Calu3 (cell line): ENCODE results near the gene PLEKHA7. TPM values are rescaled to one million over a fixed set of nuclear protein-coding genes. Genes with fewer than 3 reads are reported as not detected.

Experiments
- BruUV-seq: library from RNA; stranded (reverse); fragments of 400-500 nt; replicated peaks from 2 replicates; lab custom pipeline; 2021; lab: Mats Ljungman, UMichigan
- CTCF ChIA-PET: fragments of 300-600 bp; sonication (Branson Sonifier 250); formaldehyde crosslinking; loops from one replicate; lab custom pipeline; 2022; ENCODE audit warnings: antibody characterized with exemption; lab: Charles Lee
- DNase-seq: peaks from one replicate; pipeline ENCODE4 v3.0.0; 2022
- H3K27ac Mint-ChIP-seq: one replicate; pipeline ENCODE4 v1.8.0; 2022; ENCODE audit warnings: mixed read lengths; ENCODE audit not compliant: unreplicated experiment
- H3K27me3 Mint-ChIP-seq: one replicate; pipeline ENCODE4 v1.8.0; 2022; ENCODE audit warnings: mixed read lengths; ENCODE audit not compliant: unreplicated experiment
- H3K36me3 Mint-ChIP-seq: one replicate; pipeline ENCODE4 v1.8.0; 2022; ENCODE audit warnings: mild to moderate bottlenecking, moderate library complexity, mixed read lengths; ENCODE audit not compliant: insufficient read depth, unreplicated experiment
- H3K4me1 Mint-ChIP-seq: one replicate; pipeline ENCODE4 v1.8.0; 2022; ENCODE audit warnings: mild to moderate bottlenecking, low read depth, mixed read lengths; ENCODE audit not compliant: unreplicated experiment
- H3K4me3 Mint-ChIP-seq: one replicate; pipeline ENCODE4 v1.8.0; 2022; ENCODE audit warnings: mild to moderate bottlenecking, low read depth, moderate library complexity, mixed read lengths; ENCODE audit not compliant: unreplicated experiment
- H3K9me3 Mint-ChIP-seq: one replicate; pipeline ENCODE4 v1.8.0; 2022; ENCODE audit warnings: low read depth, mixed read lengths; ENCODE audit not compliant: unreplicated experiment
- CTCF ChIP-seq: fragments of 200-600 bp; IDR thresholded peaks from one replicate; pipeline ENCODE4 v1.8.0; 2022; ENCODE audit warnings: antibody characterized with exemption; ENCODE audit not compliant: unreplicated experiment
- intact Hi-C: fragments of 100-400 bp; cut with micrococcal nuclease; formaldehyde crosslinking; loops from one replicate; pipeline ENCODE4 v1.10.0; 2022; ENCODE audit not compliant: unreplicated experiment
- total RNA-seq: library from RNA; stranded (reverse); gene quantifications from 2 replicates; pipeline ENCODE4 v1.2.3, GENCODE V29; 2022

The PLEKHA7 gene
- total RNA-seq, 1 experiment from 2014 or later: 138 TPM

GRCh38 chr11:16841481-16841880 lies 172.7 kb downstream of the PLEKHA7 start:
- Mint-ChIP-seq H3K27me3 (no peaks in the 10 kb centered on the region), H3K9me3 (no peaks in the 10 kb centered on the region), H3K4me3 (no peak overlapping the region), H3K27ac (no peak overlapping the region), H3K4me1 (peaks cover 5% of the 10 kb centered on the region), H3K36me3 (peaks cover 45% of the 10 kb centered on the region)
- no peak for TF ChIP-seq CTCF
- no TSS peak for BruUV-seq
- intact Hi-C loops: no loop called here
- CTCF ChIA-PET: no interaction called here
- DNase-seq: no peak

GRCh38 chr11:16840951-16841350 lies 173.3 kb downstream of the PLEKHA7 start:
- no peak overlapping the region for H3K4me3 Mint-ChIP-seq
- CTCF ChIA-PET: no interaction called here
- H3K27ac Mint-ChIP-seq: no peak overlapping the region
- H3K4me1 Mint-ChIP-seq: peaks cover 4% of the 10 kb centered on the region
- H3K27me3 Mint-ChIP-seq: no peaks in the 10 kb centered on the region
- BruUV-seq: no TSS peak
- DNase-seq: no peak
- TF ChIP-seq CTCF: no peak
- intact Hi-C loops: no loop called here
- H3K9me3 Mint-ChIP-seq: no peaks in the 10 kb centered on the region
- peaks cover 43% of the 10 kb centered on the region for H3K36me3 Mint-ChIP-seq

GRCh38 chr11:16839821-16840220 lies 174.4 kb downstream of the PLEKHA7 start:
- intact Hi-C loops: no loop called here
- no peaks in the 10 kb centered on the region for H3K9me3 Mint-ChIP-seq
- H3K36me3 Mint-ChIP-seq: peaks cover 37% of the 10 kb centered on the region
- CTCF ChIA-PET: no interaction called here
- BruUV-seq: no TSS peak
- DNase-seq: no peak
- no peaks in the 10 kb centered on the region for H3K27me3 Mint-ChIP-seq
- H3K27ac Mint-ChIP-seq: no peak overlapping the region
- no peak overlapping the region for H3K4me3 Mint-ChIP-seq
- no peak for TF ChIP-seq CTCF
- no peaks in the 10 kb centered on the region for H3K4me1 Mint-ChIP-seq

GRCh38 chr11:16834384-16834783 lies 179.8 kb downstream of the PLEKHA7 start:
- Mint-ChIP-seq H3K27me3 (no peaks in the 10 kb centered on the region), H3K27ac (no peak overlapping the region), H3K4me1 (peaks cover 28% of the 10 kb centered on the region), H3K9me3 (no peaks in the 10 kb centered on the region), H3K36me3 (peaks cover 50% of the 10 kb centered on the region), H3K4me3 (no peak overlapping the region)
- CTCF ChIA-PET: no interaction called here
- intact Hi-C loops: no loop called here
- TF ChIP-seq CTCF: no peak
- BruUV-seq: no TSS peak
- no peak for DNase-seq
